ENCODE results near the gene TRAF7. TPM values are rescaled to one million over a fixed set of nuclear protein-coding genes. Genes with fewer than 3 reads are reported as not detected.
"Not testable (repeated sequence)": the region's sequence is repeated elsewhere in the genome, so short reads cannot be mapped to it uniquely, and the experiment has no call there.

TRAF7 gene
- total RNA-seq, 2 experiments from 2014 or later, result 19.9 to 24.0 TPM

- H3K4me1 Mint-ChIP-seq (ENCODE audit: low read depth), result peaks cover 10% of the 10 kb centered on the region
- intact Hi-C loops (cut with DNase I, micrococcal nuclease), result loop anchor here in 1 of 2 experiments (5.0 to 10.0 kb wide), 3 partner anchors 136 to 288 kb away; partner anchors contain the start of gene CCNF
- Histone ChIP-seq H3K4me1 (ENCODE audit: insufficient read depth, low read length) (peaks cover 20% of the 10 kb centered on the region), H3K4me3 (ENCODE audit: low read length) (no peak overlapping the region), H3K27me3 (ENCODE audit: control insufficient read depth in 1 of 2, insufficient read depth in 2 of 2, low read length in 2 of 2) (peaks cover 31% of the 10 kb centered on the region in 2 experiments), H3K27ac (ENCODE audit: low read depth in 1 of 2, low read length in 2 of 2) (no peak overlapping the region), H3K9me3 (ENCODE audit: control insufficient read depth in 1 of 2, insufficient read depth in 1 of 2, low read length in 2 of 2) (peaks cover 0 to 14% of the 10 kb centered on the region in 2 experiments), H3K36me3 (ENCODE audit: insufficient read depth, low read length) (no peaks in the 10 kb centered on the region)
- TF ChIP-seq, protein P1, sequence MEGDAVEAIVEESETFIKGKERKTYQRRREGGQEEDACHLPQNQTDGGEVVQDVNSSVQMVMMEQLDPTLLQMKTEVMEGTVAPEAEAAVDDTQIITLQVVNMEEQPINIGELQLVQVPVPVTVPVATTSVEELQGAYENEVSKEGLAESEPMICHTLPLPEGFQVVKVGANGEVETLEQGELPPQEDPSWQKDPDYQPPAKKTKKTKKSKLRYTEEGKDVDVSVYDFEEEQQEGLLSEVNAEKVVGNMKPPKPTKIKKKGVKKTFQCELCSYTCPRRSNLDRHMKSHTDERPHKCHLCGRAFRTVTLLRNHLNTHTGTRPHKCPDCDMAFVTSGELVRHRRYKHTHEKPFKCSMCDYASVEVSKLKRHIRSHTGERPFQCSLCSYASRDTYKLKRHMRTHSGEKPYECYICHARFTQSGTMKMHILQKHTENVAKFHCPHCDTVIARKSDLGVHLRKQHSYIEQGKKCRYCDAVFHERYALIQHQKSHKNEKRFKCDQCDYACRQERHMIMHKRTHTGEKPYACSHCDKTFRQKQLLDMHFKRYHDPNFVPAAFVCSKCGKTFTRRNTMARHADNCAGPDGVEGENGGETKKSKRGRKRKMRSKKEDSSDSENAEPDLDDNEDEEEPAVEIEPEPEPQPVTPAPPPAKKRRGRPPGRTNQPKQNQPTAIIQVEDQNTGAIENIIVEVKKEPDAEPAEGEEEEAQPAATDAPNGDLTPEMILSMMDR (IDR thresholded peaks at IDR 0.05), result no peak
- no peak overlapping the region for H3K4me3 Mint-ChIP-seq
- DNase-seq (no peak), ATAC-seq (ENCODE audit: poor library complexity) (no peak)
- H3K27ac Mint-ChIP-seq, result no peak overlapping the region
- peaks cover 27% of the 10 kb centered on the region for H3K27me3 Mint-ChIP-seq
- H3K36me3 Mint-ChIP-seq (ENCODE audit: low read depth), result no peaks in the 10 kb centered on the region
- H3K9me3 Mint-ChIP-seq, result no peaks in the 10 kb centered on the region
- ChIA-PET CTCF (no interaction called here), POLR2A (no interaction called here)
Observed at GRCh38 chr16:2199095-2199494, 43.5 kb downstream of the TRAF7 start.

- H3K4me3 ChIP-seq (ENCODE audit: low read length), result no peak overlapping the region
- H3K27me3 ChIP-seq (ENCODE audit: control insufficient read depth in 1 of 2, insufficient read depth in 2 of 2, low read length in 2 of 2), result peaks cover 28 to 30% of the 10 kb centered on the region in 2 experiments
- intact Hi-C loops (cut with DNase I, micrococcal nuclease), result loop anchor here in 1 of 2 experiments (5.0 to 10.0 kb wide), 3 partner anchors 135 to 288 kb away; partner anchors contain the start of gene CCNF
- no peak for ATAC-seq (ENCODE audit: poor library complexity)
- Mint-ChIP-seq H3K4me1 (ENCODE audit: low read depth) (peaks cover 14% of the 10 kb centered on the region), H3K36me3 (ENCODE audit: low read depth) (no peaks in the 10 kb centered on the region), H3K4me3 (no peak overlapping the region), H3K9me3 (no peaks in the 10 kb centered on the region), H3K27me3 (peaks cover 25% of the 10 kb centered on the region), H3K27ac (no peak overlapping the region)
- ChIA-PET POLR2A (no interaction called here), CTCF (no interaction called here)
- H3K27ac ChIP-seq (ENCODE audit: low read depth in 1 of 2, low read length in 2 of 2), result no peak overlapping the region
- TF ChIP-seq, protein P1 (IDR thresholded peaks at IDR 0.05), result no peak
- peaks cover 21% of the 10 kb centered on the region for H3K4me1 ChIP-seq (ENCODE audit: insufficient read depth, low read length)
- no peak for DNase-seq
- peaks cover 0 to 9% of the 10 kb centered on the region in 2 experiments for H3K9me3 ChIP-seq (ENCODE audit: control insufficient read depth in 1 of 2, insufficient read depth in 1 of 2, low read length in 2 of 2)
- no peaks in the 10 kb centered on the region for H3K36me3 ChIP-seq (ENCODE audit: insufficient read depth, low read length)
Observed at GRCh38 chr16:2199621-2200139, 44.1 kb downstream of the TRAF7 start.

DNA sequence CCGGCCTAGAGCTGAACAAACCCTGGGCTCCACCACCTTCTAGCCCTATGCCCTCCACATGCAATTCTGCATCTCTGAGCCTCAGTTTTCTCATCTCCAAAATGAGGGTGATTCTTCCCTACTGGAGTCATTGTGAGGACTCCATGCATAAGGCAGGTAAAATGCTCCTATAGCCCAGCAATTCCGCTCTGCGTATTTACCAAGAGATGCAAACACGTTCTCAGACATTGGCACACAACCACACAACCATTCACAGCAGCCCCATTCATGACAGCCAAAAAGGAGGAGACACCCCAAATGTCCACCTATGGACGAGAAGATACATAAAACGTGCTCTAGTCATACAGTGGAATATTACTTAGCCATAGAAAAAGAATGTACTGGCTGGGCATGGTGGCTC, 44.7 kb downstream of the TRAF7 start:
- Histone ChIP-seq H3K4me1 (ENCODE audit: insufficient read depth, low read length) (peaks cover 19% of the 10 kb centered on the region), H3K27ac (ENCODE audit: low read depth in 1 of 2, low read length in 2 of 2) (no peak overlapping the region), H3K9me3 (ENCODE audit: control insufficient read depth in 1 of 2, insufficient read depth in 1 of 2, low read length in 2 of 2) (peaks cover 0 to 4% of the 10 kb centered on the region in 2 experiments), H3K27me3 (ENCODE audit: control insufficient read depth in 1 of 2, insufficient read depth in 2 of 2, low read length in 2 of 2) (peaks cover 21 to 23% of the 10 kb centered on the region in 2 experiments), H3K36me3 (ENCODE audit: insufficient read depth, low read length) (no peaks in the 10 kb centered on the region), H3K4me3 (ENCODE audit: low read length) (no peak overlapping the region)
- no peaks in the 10 kb centered on the region for H3K36me3 Mint-ChIP-seq (ENCODE audit: low read depth)
- H3K9me3 Mint-ChIP-seq, result no peaks in the 10 kb centered on the region
- peaks cover 10% of the 10 kb centered on the region for H3K4me1 Mint-ChIP-seq (ENCODE audit: low read depth)
- ChIA-PET CTCF (no interaction called here), POLR2A (no interaction called here)
- intact Hi-C loops (cut with DNase I, micrococcal nuclease), result no loop called here
- TF ChIP-seq, protein P1 (IDR thresholded peaks at IDR 0.05), result no peak
- peaks cover 20% of the 10 kb centered on the region for H3K27me3 Mint-ChIP-seq
- ATAC-seq (ENCODE audit: poor library complexity) (no peak), DNase-seq (no peak)
- no peak overlapping the region for H3K27ac Mint-ChIP-seq
- no peak overlapping the region for H3K4me3 Mint-ChIP-seq

DNA sequence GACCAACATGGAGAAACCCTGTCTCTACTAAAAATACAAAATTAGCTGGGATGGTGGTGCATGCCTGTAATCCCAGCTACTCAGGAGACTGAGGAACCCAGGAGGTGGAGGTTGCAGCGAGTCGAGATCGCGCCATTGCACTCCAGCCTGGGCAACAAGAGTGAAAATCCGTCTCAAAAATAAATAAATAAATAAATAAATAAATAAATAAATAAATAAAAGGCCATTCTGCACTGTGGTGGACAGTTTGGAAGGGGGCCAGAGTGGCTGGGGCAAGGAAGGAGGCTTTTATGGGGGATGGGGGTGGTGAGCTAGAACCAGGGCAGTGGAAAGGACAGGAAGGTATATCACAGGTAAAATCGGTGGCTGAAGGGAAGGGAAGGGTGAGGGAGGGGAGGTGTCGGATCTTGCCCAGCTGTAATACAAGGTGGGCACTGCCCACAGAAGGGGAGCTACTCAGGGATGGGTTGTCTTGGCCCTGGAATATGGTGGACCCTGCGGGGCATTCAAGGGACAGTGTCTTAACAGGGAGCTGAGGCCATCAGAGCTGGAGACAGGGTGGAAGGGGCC, 47.6 kb downstream of the TRAF7 start:
- Mint-ChIP-seq H3K4me1 (ENCODE audit: low read depth) (peaks cover 14% of the 10 kb centered on the region), H3K27ac (peak overlapping the region; percentile 53), H3K4me3 (peak overlapping the region; percentile 86), H3K36me3 (ENCODE audit: low read depth) (peaks cover 13% of the 10 kb centered on the region)
- H3K9me3 Mint-ChIP-seq; DNase-seq; CTCF ChIA-PET; ATAC-seq (ENCODE audit: poor library complexity); H3K9me3 ChIP-seq (ENCODE audit: control insufficient read depth in 1 of 2, insufficient read depth in 1 of 2, low read length in 2 of 2); H3K4me3 ChIP-seq (ENCODE audit: low read length); H3K27me3 ChIP-seq (ENCODE audit: control insufficient read depth in 1 of 2, insufficient read depth in 2 of 2, low read length in 2 of 2); H3K27ac ChIP-seq (ENCODE audit: low read depth in 1 of 2, low read length in 2 of 2); intact Hi-C loops (cut with DNase I, micrococcal nuclease); H3K27me3 Mint-ChIP-seq: not testable (repeated sequence)
- POLR2A ChIA-PET, result interaction anchor here (1.2 to 4.8 kb wide), 2 partner anchors 12 to 48 kb away, joined by 5 to 47 read pairs; partner anchors contain the start of genes PGP and TRAF7
- peaks cover 23% of the 10 kb centered on the region for H3K4me1 ChIP-seq (ENCODE audit: insufficient read depth, low read length)
- peaks cover 17% of the 10 kb centered on the region for H3K36me3 ChIP-seq (ENCODE audit: insufficient read depth, low read length)

Measured in CD4-positive, alpha-beta T cell (primary cell).